HEK293T (cell line): ENCODE measurements around the gene EBP.

ENCODE experiments used
- FOXA1 ChIP-seq: fragments of 450-650 bp; IDR thresholded peaks from 2 replicates; pipeline ENCODE4 v1.6.1; 2016; ENCODE audit warnings: mild to moderate bottlenecking
- FOXK2 ChIP-seq: fragments of 450-650 bp; IDR thresholded peaks from 2 replicates; pipeline ENCODE4 v1.6.1; 2016; ENCODE audit warnings: mild to moderate bottlenecking
- FOXM1 ChIP-seq: fragments of 450-650 bp; IDR thresholded peaks from 2 replicates; pipeline ENCODE4 v1.6.1; 2017; ENCODE audit warnings: mild to moderate bottlenecking, borderline replicate concordance
- HDGF ChIP-seq: fragments of 450-650 bp; IDR thresholded peaks from 2 replicates; pipeline ENCODE4 v1.6.1; 2017; ENCODE audit warnings: antibody characterized with exemption, borderline replicate concordance
- LEF1 ChIP-seq: fragments of 450-650 bp; IDR thresholded peaks from 2 replicates; pipeline ENCODE4 v1.6.1; 2017; ENCODE audit warnings: mild to moderate bottlenecking, borderline replicate concordance
- NFRKB ChIP-seq: fragments of 450-650 bp; IDR thresholded peaks from 2 replicates; pipeline ENCODE4 v1.6.1; 2016; ENCODE audit warnings: mild to moderate bottlenecking, moderate library complexity
- PKNOX1 ChIP-seq: fragments of 450-650 bp; IDR thresholded peaks from 2 replicates; pipeline ENCODE4 v1.6.1; 2016
- SP1 ChIP-seq: fragments of 450-650 bp; IDR thresholded peaks from 2 replicates; pipeline ENCODE4 v1.6.1; 2017
- TARDBP ChIP-seq: fragments of 450-650 bp; IDR thresholded peaks from 2 replicates; pipeline ENCODE4 v1.6.1; 2016

GRCh38 chrX:48558271-48558670, 36.7 kb downstream of the EBP start:
- no peak for TF ChIP-seq TARDBP
- TF ChIP-seq PKNOX1: no peak
- no peak for TF ChIP-seq FOXM1
- TF ChIP-seq FOXK2: no peak
- no peak for TF ChIP-seq FOXA1
- no peak for TF ChIP-seq SP1
- TF ChIP-seq NFRKB: no peak
- TF ChIP-seq LEF1: no peak
- TF ChIP-seq HDGF: no peak
